Right lobe of liver (tissue), 6 donors: ENCODE measurements around the gene CCDC86. TPM values are rescaled to one million over a fixed set of nuclear protein-coding genes. Genes with fewer than 3 reads are reported as not detected.

Experiments used
- ATAC-seq, 4 donors: fragments of 200-7000 bp; cut with Tn5 transposase; one replicate each; pipeline ENCODE4 v1.9.1; 2020; ENCODE audit warnings: mild to moderate bottlenecking in 4 of 4, moderate library complexity in 4 of 4
- DNase-seq, 3 donors: peaks; one replicate each; pipeline ENCODE4 v3.0.0-alpha.2; 2020
- H3K27ac ChIP-seq, 3 donors: fragments of 200-600 bp; one replicate each; pipeline ENCODE4 v1.8.0; 2022
- H3K27me3 ChIP-seq, 2 donors: fragments of 200-600 bp; one replicate each; pipeline ENCODE4 v1.8.0; 2022
- H3K36me3 ChIP-seq, 4 donors: fragments of 200-600 bp; sonication (generic) in 1 of 4; one replicate each; pipeline versions ENCODE4 v1.5.1 to v1.8.0; 2017 to 2022; ENCODE audit warnings: control low read depth in 1 of 4
- H3K4me1 ChIP-seq, 4 donors: fragments of 200-600 bp; sonication (generic) in 1 of 4; one replicate each; pipeline versions ENCODE4 v1.5.1 to v1.8.0; 2017 to 2022; ENCODE audit warnings: control low read depth in 1 of 4
- H3K4me3 ChIP-seq, 3 donors: fragments of 200-600 bp; one replicate each; pipeline ENCODE4 v1.8.0; 2022
- H3K9me3 ChIP-seq, 4 donors: fragments of 200-600 bp; sonication (generic) in 1 of 4; one replicate each; pipeline versions ENCODE4 v1.5.1 to v1.8.0; 2017 to 2022; ENCODE audit warnings: control low read depth in 1 of 4
- CTCF ChIP-seq, 4 donors: fragments of 200-600 bp in 3 of 4; fragments of 450-650 bp in 1 of 4; IDR thresholded peaks; one replicate each; pipeline versions ENCODE4 v1.5.1 to v1.8.0; 2016 to 2022; ENCODE audit warnings: antibody characterized with exemption in 4 of 4, mild to moderate bottlenecking in 2 of 4
- POLR2A ChIP-seq: fragments of 450-650 bp; IDR thresholded peaks from one replicate; pipeline ENCODE4 v1.6.1; 2017; ENCODE audit warnings: antibody characterized with exemption, mild to moderate bottlenecking
- WGBS: methylation state at CpG from one replicate; pipeline ENCODE4 v1.1.6; 2018; ENCODE audit warnings: low coverage, low lambda C conversion rate; ENCODE audit not compliant: insufficient coverage; ENCODE audit errors: missing lambda C conversion rate; 5-methylcytosine and 5-hydroxymethylcytosine counted together
- intact Hi-C, 2 donors: fragments of 100-400 bp; cut with DNase I; formaldehyde crosslinking; loops; one replicate each; pipeline versions ENCODE4 v1.11.2 to v1.14.1; 2022
- total RNA-seq, 6 experiments: library from RNA; depleted of rRNA in 2 of 6; stranded (reverse); fragments of >200 nt in 2 of 6; fragmentation: NEBNext Ultra II Directional in 3 of 6; extraction: Animal tissue kit (Norgen Biotek cat#: 25700) in 3 of 6; gene quantifications; one replicate each; pipeline versions ENCODE4 v1.1.0 to v1.2.4, GENCODE V29; 2016 to 2023
- donor health status: DM: no; HTN: yes; CAD: no.
- donor health status: DM: no; HTN: no; CAD: no.
- donor health status: DM: no; HTN: no; CAD: no.
- donor health status: DM: no; HTN: yes; CAD: no.
- donor health status: DM: no; HTN: yes; CAD: no.

Gene CCDC86
- total RNA-seq, 6 experiments from 2014 or later = 4.9 to 17.8 (median 8.6) TPM

- intact Hi-C loops = no loop called here
- H3K9me3 ChIP-seq = no peaks in the 10 kb centered on the region
- TF ChIP-seq POLR2A (no peak), CTCF (IDR thresholded peaks at IDR 0.05) (no peak)
- WGBS = 64% methylated on average over 8 of the region's 9 CpGs
- H3K4me3 ChIP-seq = no peak overlapping the region
- H3K27ac ChIP-seq = no peak overlapping the region
- peaks cover 0 to 4% (median 0%) of the 10 kb centered on the region in 4 donors for H3K4me1 ChIP-seq
- H3K36me3 ChIP-seq = no peaks in the 10 kb centered on the region
- H3K27me3 ChIP-seq = no peaks in the 10 kb centered on the region
- DNase-seq (no peak), ATAC-seq (no peak)
Observed at GRCh38 chr11:60836866-60837515, 4.9 kb upstream of the CCDC86 start.

GRCh38 chr11:60838132-60838531 is 3.8 kb upstream of the CCDC86 start:
- intact Hi-C loops = no loop called here
- Histone ChIP-seq H3K4me3 (no peak overlapping the region), H3K4me1 (peaks cover 0 to 10% (median 2%) of the 10 kb centered on the region in 4 donors), H3K36me3 (no peaks in the 10 kb centered on the region), H3K27me3 (no peaks in the 10 kb centered on the region), H3K27ac (no peak overlapping the region), H3K9me3 (no peaks in the 10 kb centered on the region)
- TF ChIP-seq POLR2A = no peak
- no peak for TF ChIP-seq CTCF (IDR thresholded peaks at IDR 0.05)
- no peak for ATAC-seq
- no peak for DNase-seq
- WGBS = 80% methylated on average over 1 of the region's 7 CpGs

GRCh38 chr11:60840470-60841430 is 1.2 kb upstream of the CCDC86 start:
- Histone ChIP-seq H3K36me3 (no peaks in the 10 kb centered on the region), H3K4me3 (no peak overlapping the region), H3K9me3 (no peaks in the 10 kb centered on the region), H3K27me3 (no peaks in the 10 kb centered on the region), H3K27ac (peak overlapping the region in 1 of 3 donors; percentile 40), H3K4me1 (peaks cover 0 to 18% (median 7%) of the 10 kb centered on the region in 4 donors)
- TF ChIP-seq CTCF (IDR thresholded peaks at IDR 0.05) (no peak), POLR2A (no peak)
- ATAC-seq (no peak), DNase-seq (no peak)
- WGBS = 83% methylated on average over 7 of the region's 14 CpGs
- intact Hi-C loops = no loop called here

- no peak for DNase-seq
- Histone ChIP-seq H3K4me3 (peak overlapping the region; percentile 92 to 97 (median 96)), H3K27me3 (no peaks in the 10 kb centered on the region), H3K9me3 (no peaks in the 10 kb centered on the region), H3K36me3 (no peaks in the 10 kb centered on the region), H3K4me1 (peaks cover 0 to 18% (median 7%) of the 10 kb centered on the region in 4 donors), H3K27ac (peak overlapping the region; percentile 41 to 65 (median 50))
- intact Hi-C loops = no loop called here
- WGBS = 19% methylated on average over 20 of the region's 23 CpGs
- ATAC-seq = no peak
- no peak for TF ChIP-seq POLR2A
- TF ChIP-seq CTCF (IDR thresholded peaks at IDR 0.05) = no peak
Observed at GRCh38 chr11:60842668-60843600, 1.0 kb downstream of the CCDC86 start.
